ENCODE data around the gene HS6ST3. TPM values are rescaled to one million over a fixed set of nuclear protein-coding genes. Genes with fewer than 3 reads are reported as not detected.

HS6ST3 gene
- polyA plus RNA-seq, 2 donors = 0.12 to 0.25 TPM

DNA sequence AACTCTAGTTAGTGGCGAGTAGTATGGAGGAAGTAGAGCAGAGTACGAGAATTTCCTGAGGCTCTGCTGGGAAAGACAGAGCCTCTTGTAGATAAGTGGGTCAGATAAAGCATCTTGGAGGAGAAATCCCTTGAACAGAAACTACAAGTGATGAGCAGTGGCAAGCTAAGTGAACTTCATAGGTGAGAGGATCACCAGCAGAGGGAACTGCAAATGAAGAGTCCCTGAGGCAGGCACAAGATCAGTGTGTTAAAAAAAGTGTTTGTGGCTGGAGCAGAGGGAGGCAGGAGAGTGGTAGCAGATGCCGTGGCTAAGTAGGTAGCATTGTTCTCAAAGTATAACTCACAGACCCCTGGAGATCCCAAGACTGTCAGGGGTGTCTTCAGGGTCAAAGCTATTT is 437.6 kb downstream of the HS6ST3 start:
- 62 to 69% methylated on average over 3 of the region's 3 CpGs for WGBS, 2 donors
- no peaks in the 10 kb centered on the region for H3K27me3 ChIP-seq (ENCODE audit: control insufficient read depth in 1 of 2, insufficient read depth in 2 of 2, low read length in 2 of 2)
- H3K9me3 ChIP-seq (ENCODE audit: control insufficient read depth in 2 of 2, insufficient read depth in 1 of 2, low read depth in 1 of 2, low read length in 1 of 2) = no peaks in the 10 kb centered on the region
- no peaks in the 10 kb centered on the region for H3K36me3 ChIP-seq (ENCODE audit: control insufficient read depth in 2 of 2, insufficient read depth in 2 of 2, low read length in 1 of 2)
- H3K27ac ChIP-seq (ENCODE audit: low read depth in 2 of 2, low read length in 1 of 2) = no peak overlapping the region
- no peaks in the 10 kb centered on the region for H3K4me1 ChIP-seq (ENCODE audit: control insufficient read depth in 2 of 2, insufficient read depth in 2 of 2, low read length in 1 of 2)
- no peak overlapping the region for H3K4me3 ChIP-seq (ENCODE audit: low read depth in 1 of 2, low read length in 2 of 2)

DNA sequence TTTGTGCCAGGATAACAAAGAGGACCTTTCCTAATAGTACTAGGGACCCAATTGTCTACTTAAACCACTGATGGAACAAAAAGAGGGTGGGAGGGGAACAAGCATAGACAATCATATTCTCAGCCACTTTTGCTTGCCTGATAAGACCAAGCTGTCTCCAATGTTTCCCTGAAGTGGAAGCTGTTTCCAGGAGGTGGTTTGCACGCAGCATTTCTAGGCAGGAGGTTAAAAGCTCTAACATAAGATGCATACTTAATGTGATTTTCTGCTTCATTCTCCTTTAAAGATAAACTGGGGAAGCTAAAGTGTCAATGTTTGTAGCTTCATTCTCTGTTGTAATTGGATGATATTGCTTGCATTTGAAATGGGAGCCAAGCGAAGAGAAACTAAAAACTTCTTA is 442.9 kb downstream of the HS6ST3 start:
- 85 to 87% methylated on average over 2 of the region's 2 CpGs for WGBS, 2 donors
- no peaks in the 10 kb centered on the region for H3K4me1 ChIP-seq (ENCODE audit: control insufficient read depth in 2 of 2, insufficient read depth in 2 of 2, low read length in 1 of 2)
- H3K27ac ChIP-seq (ENCODE audit: low read depth in 2 of 2, low read length in 1 of 2) = no peak overlapping the region
- no peaks in the 10 kb centered on the region for H3K9me3 ChIP-seq (ENCODE audit: control insufficient read depth in 2 of 2, insufficient read depth in 1 of 2, low read depth in 1 of 2, low read length in 1 of 2)
- H3K4me3 ChIP-seq (ENCODE audit: low read depth in 1 of 2, low read length in 2 of 2) = no peak overlapping the region
- no peaks in the 10 kb centered on the region for H3K36me3 ChIP-seq (ENCODE audit: control insufficient read depth in 2 of 2, insufficient read depth in 2 of 2, low read length in 1 of 2)
- H3K27me3 ChIP-seq (ENCODE audit: control insufficient read depth in 1 of 2, insufficient read depth in 2 of 2, low read length in 2 of 2) = no peaks in the 10 kb centered on the region

DNA sequence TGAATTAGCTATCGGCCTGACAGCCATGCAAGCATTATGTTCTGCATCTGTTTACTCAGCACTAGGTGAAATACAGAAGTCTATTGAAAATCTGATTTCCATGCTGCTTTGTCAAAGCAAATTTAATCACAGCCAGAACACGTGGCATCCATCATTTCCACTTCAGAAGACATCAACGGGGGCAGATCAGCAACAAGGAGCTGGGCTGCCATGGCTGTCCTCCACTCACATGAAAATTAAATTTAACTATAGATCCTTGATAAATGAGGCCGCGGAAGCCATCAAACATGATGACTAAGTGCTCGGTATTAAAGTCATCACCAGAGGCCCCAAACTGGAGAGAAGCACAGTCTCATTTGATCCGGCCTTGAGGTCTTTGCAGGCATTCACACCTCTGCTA is 443.5 kb downstream of the HS6ST3 start:
- Histone ChIP-seq H3K4me3 (ENCODE audit: low read depth in 1 of 2, low read length in 2 of 2) (no peak overlapping the region), H3K9me3 (ENCODE audit: control insufficient read depth in 2 of 2, insufficient read depth in 1 of 2, low read depth in 1 of 2, low read length in 1 of 2) (no peaks in the 10 kb centered on the region), H3K27me3 (ENCODE audit: control insufficient read depth in 1 of 2, insufficient read depth in 2 of 2, low read length in 2 of 2) (no peaks in the 10 kb centered on the region), H3K36me3 (ENCODE audit: control insufficient read depth in 2 of 2, insufficient read depth in 2 of 2, low read length in 1 of 2) (no peaks in the 10 kb centered on the region), H3K27ac (ENCODE audit: low read depth in 2 of 2, low read length in 1 of 2) (no peak overlapping the region), H3K4me1 (ENCODE audit: control insufficient read depth in 2 of 2, insufficient read depth in 2 of 2, low read length in 1 of 2) (no peaks in the 10 kb centered on the region)
- WGBS, 2 donors = 67 to 69% methylated on average over 7 of the region's 7 CpGs

DNA sequence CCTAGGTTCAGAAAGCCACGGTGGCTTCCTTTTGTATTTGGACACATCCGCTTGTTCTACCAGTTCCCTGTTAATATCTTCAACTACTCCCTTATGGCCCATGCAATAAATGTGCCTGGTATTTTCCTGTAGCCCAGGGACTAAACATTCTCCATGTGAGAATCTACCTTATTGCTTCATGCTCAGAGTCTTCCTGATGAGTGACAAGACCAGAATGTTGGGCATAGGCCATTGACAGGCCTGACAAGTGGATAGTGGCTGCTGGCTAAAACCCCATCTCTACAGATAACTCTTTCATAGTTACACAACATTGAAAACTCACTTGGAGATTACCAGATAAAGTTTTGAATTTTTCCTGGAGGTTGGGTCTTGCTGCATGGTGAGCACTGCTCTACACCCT is 449.9 kb downstream of the HS6ST3 start:
- WGBS, 2 donors = 87 to 91% methylated on average over 2 of the region's 2 CpGs
- Histone ChIP-seq H3K36me3 (ENCODE audit: control insufficient read depth in 2 of 2, insufficient read depth in 2 of 2, low read length in 1 of 2) (no peaks in the 10 kb centered on the region), H3K4me1 (ENCODE audit: control insufficient read depth in 2 of 2, insufficient read depth in 2 of 2, low read length in 1 of 2) (no peaks in the 10 kb centered on the region), H3K27me3 (ENCODE audit: control insufficient read depth in 1 of 2, insufficient read depth in 2 of 2, low read length in 2 of 2) (no peaks in the 10 kb centered on the region), H3K9me3 (ENCODE audit: control insufficient read depth in 2 of 2, insufficient read depth in 1 of 2, low read depth in 1 of 2, low read length in 1 of 2) (no peaks in the 10 kb centered on the region), H3K4me3 (ENCODE audit: low read depth in 1 of 2, low read length in 2 of 2) (no peak overlapping the region), H3K27ac (ENCODE audit: low read depth in 2 of 2, low read length in 1 of 2) (no peak overlapping the region)

DNA sequence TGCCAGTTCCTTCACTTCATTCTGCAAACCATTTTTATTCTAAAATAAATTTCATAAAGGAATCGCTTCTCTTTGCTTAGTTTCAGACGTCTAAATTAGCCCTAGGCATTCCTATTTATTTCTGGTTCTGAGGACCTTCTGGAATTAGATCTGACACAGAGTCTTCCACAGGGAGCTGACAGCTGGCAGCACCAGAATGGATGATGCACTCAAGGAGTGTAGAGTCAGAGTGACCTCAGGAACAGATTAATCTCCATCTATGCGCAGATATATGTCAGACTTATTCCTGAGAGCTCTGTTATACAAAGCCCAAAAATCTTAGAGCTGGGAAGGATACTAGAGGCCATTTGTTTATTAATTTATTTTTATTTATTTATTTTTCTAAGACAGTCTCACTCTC is 450.8 kb downstream of the HS6ST3 start:
- WGBS, 2 donors = 48 to 68% methylated on average over 3 of the region's 3 CpGs

DNA sequence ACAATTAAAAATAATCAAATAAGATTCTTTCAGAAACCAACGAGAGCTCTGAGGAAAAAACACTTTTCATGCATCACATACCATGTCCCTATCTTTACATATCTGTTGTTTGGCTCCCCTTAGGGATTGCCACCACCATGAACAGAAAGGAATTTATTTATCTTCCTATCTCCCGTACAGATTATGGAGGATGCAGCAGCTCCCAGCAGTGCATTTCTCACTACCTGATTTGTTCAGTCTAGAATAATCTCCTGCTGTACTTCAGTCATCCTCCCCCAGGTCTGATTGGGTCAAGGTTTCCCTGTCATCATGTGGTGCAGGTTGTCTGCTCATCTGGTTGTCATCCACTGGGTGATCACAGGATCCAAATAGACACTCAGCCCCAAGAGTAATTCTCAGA is 453.1 kb downstream of the HS6ST3 start:
- 73 to 75% methylated on average over 2 of the region's 2 CpGs for WGBS, 2 donors
- H3K4me1 ChIP-seq (ENCODE audit: control insufficient read depth in 2 of 2, insufficient read depth in 2 of 2, low read length in 1 of 2) = no peaks in the 10 kb centered on the region
- no peaks in the 10 kb centered on the region for H3K9me3 ChIP-seq (ENCODE audit: control insufficient read depth in 2 of 2, insufficient read depth in 1 of 2, low read depth in 1 of 2, low read length in 1 of 2)
- no peaks in the 10 kb centered on the region for H3K27me3 ChIP-seq (ENCODE audit: control insufficient read depth in 1 of 2, insufficient read depth in 2 of 2, low read length in 2 of 2)
- H3K36me3 ChIP-seq (ENCODE audit: control insufficient read depth in 2 of 2, insufficient read depth in 2 of 2, low read length in 1 of 2) = no peaks in the 10 kb centered on the region
- no peak overlapping the region for H3K4me3 ChIP-seq (ENCODE audit: low read depth in 1 of 2, low read length in 2 of 2)
- H3K27ac ChIP-seq (ENCODE audit: low read depth in 2 of 2, low read length in 1 of 2) = no peak overlapping the region

More for the DNA sequence above, 450.8 kb downstream of the HS6ST3 start:
- no peaks in the 10 kb centered on the region for H3K36me3 ChIP-seq (ENCODE audit: control insufficient read depth in 2 of 2, insufficient read depth in 2 of 2, low read length in 1 of 2)
- H3K27me3 ChIP-seq (ENCODE audit: control insufficient read depth in 1 of 2, insufficient read depth in 2 of 2, low read length in 2 of 2) = no peaks in the 10 kb centered on the region
- no peaks in the 10 kb centered on the region for H3K4me1 ChIP-seq (ENCODE audit: control insufficient read depth in 2 of 2, insufficient read depth in 2 of 2, low read length in 1 of 2)
- no peak overlapping the region for H3K27ac ChIP-seq (ENCODE audit: low read depth in 2 of 2, low read length in 1 of 2)
- H3K4me3 ChIP-seq (ENCODE audit: low read depth in 1 of 2, low read length in 2 of 2) = no peak overlapping the region
- H3K9me3 ChIP-seq (ENCODE audit: control insufficient read depth in 2 of 2, insufficient read depth in 1 of 2, low read depth in 1 of 2, low read length in 1 of 2) = no peaks in the 10 kb centered on the region

DNA sequence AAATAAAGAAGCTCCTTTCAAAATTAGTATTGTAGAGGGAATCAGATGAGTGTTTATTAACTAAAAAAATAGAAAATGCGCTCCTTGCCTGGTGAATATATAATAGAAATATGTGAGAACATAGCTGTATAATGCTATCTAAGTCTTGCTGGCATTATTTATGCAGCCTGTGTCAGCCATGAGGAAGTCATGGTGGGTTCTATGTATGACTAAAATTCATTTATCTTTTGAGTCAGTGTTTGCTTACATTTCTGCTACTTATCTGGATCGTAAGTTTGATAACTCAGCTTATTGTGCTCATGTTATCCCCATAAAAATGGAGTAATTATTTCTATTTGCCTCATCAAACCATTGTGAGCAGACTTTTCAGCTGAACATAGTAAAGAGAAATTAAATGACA is 455.1 kb downstream of the HS6ST3 start:
- no peak overlapping the region for H3K27ac ChIP-seq (ENCODE audit: low read depth in 2 of 2, low read length in 1 of 2)
- H3K9me3 ChIP-seq (ENCODE audit: control insufficient read depth in 2 of 2, insufficient read depth in 1 of 2, low read depth in 1 of 2, low read length in 1 of 2) = no peaks in the 10 kb centered on the region
- H3K36me3 ChIP-seq (ENCODE audit: control insufficient read depth in 2 of 2, insufficient read depth in 2 of 2, low read length in 1 of 2) = no peaks in the 10 kb centered on the region
- WGBS, 2 donors = 61 to 62% methylated on average over 2 of the region's 2 CpGs
- no peak overlapping the region for H3K4me3 ChIP-seq (ENCODE audit: low read depth in 1 of 2, low read length in 2 of 2)
- H3K27me3 ChIP-seq (ENCODE audit: control insufficient read depth in 1 of 2, insufficient read depth in 2 of 2, low read length in 2 of 2) = no peaks in the 10 kb centered on the region
- no peaks in the 10 kb centered on the region for H3K4me1 ChIP-seq (ENCODE audit: control insufficient read depth in 2 of 2, insufficient read depth in 2 of 2, low read length in 1 of 2)

DNA sequence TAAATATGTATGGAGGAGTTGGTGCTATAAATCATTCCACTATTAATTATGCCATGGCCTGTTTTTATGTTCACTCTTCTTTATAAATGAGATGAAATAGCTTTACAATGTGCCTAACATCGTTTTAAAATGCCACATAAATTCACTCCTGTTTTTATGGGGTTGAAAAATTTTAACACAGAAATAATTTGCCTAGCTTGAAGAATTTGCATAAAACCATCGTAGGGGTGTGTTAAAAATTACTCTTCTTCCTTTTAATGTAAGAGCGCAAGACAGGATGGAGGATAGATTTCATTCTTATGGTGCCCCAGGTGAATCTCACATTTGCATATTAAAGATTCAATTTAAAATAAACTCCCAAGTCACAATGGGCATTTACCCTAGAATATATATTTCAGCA is 456.6 kb downstream of the HS6ST3 start:
- H3K4me3 ChIP-seq (ENCODE audit: low read depth in 1 of 2, low read length in 2 of 2) = no peak overlapping the region
- no peaks in the 10 kb centered on the region for H3K4me1 ChIP-seq (ENCODE audit: control insufficient read depth in 2 of 2, insufficient read depth in 2 of 2, low read length in 1 of 2)
- 74 to 87% methylated on average over 3 of the region's 3 CpGs for WGBS, 2 donors
- H3K27ac ChIP-seq (ENCODE audit: low read depth in 2 of 2, low read length in 1 of 2) = no peak overlapping the region
- no peaks in the 10 kb centered on the region for H3K27me3 ChIP-seq (ENCODE audit: control insufficient read depth in 1 of 2, insufficient read depth in 2 of 2, low read length in 2 of 2)
- H3K36me3 ChIP-seq (ENCODE audit: control insufficient read depth in 2 of 2, insufficient read depth in 2 of 2, low read length in 1 of 2) = no peaks in the 10 kb centered on the region
- no peaks in the 10 kb centered on the region for H3K9me3 ChIP-seq (ENCODE audit: control insufficient read depth in 2 of 2, insufficient read depth in 1 of 2, low read depth in 1 of 2, low read length in 1 of 2)

DNA sequence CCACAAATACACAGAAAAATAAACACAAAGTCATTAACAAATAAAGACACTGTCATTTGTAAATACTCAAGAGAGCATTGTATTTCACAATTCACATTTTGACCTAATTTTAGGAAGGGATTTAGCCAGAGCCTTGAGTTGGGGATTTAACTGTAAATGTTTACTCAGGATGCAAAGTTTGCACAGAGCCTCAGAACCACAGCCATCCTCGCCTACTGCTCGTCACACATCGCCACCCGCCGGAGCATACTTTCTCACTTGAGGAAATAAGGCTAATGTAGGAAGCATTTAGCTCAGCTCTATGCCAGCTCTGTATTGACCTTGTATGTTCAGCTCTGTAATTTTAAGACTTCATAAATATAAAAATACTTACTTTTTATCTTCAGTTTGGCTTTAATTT is 461.6 kb downstream of the HS6ST3 start:
- no peaks in the 10 kb centered on the region for H3K36me3 ChIP-seq (ENCODE audit: control insufficient read depth in 2 of 2, insufficient read depth in 2 of 2, low read length in 1 of 2)
- no peak overlapping the region for H3K4me3 ChIP-seq (ENCODE audit: low read depth in 1 of 2, low read length in 2 of 2)
- H3K4me1 ChIP-seq (ENCODE audit: control insufficient read depth in 2 of 2, insufficient read depth in 2 of 2, low read length in 1 of 2) = no peaks in the 10 kb centered on the region
- no peak overlapping the region for H3K27ac ChIP-seq (ENCODE audit: low read depth in 2 of 2, low read length in 1 of 2)
- 27 to 38% methylated on average over 5 of the region's 5 CpGs for WGBS, 2 donors
- no peaks in the 10 kb centered on the region for H3K9me3 ChIP-seq (ENCODE audit: control insufficient read depth in 2 of 2, insufficient read depth in 1 of 2, low read depth in 1 of 2, low read length in 1 of 2)
- no peaks in the 10 kb centered on the region for H3K27me3 ChIP-seq (ENCODE audit: control insufficient read depth in 1 of 2, insufficient read depth in 2 of 2, low read length in 2 of 2)

DNA sequence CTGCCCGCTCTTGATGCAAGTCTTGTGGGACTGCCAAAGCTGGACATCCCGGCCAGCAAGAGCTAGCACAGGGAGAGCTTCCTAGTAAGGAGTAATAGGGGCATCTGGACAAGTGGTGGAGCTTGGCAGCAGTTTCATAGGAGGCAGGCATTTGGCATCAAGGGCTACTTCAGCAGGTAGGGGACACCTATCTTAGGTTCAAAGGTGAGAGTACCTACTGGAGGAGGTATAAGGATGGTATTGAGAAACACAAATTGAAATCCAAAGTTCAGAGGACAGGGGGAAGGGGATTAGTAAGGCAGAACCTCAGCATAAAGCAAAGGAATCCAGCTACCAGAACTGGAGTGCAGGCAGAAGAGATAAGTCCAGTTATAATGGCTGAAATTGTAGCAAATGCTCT is 462.7 kb downstream of the HS6ST3 start:
- no peaks in the 10 kb centered on the region for H3K9me3 ChIP-seq (ENCODE audit: control insufficient read depth in 2 of 2, insufficient read depth in 1 of 2, low read depth in 1 of 2, low read length in 1 of 2)

More for the DNA sequence above, 462.7 kb downstream of the HS6ST3 start:
- Histone ChIP-seq H3K4me3 (ENCODE audit: low read depth in 1 of 2, low read length in 2 of 2) (no peak overlapping the region), H3K36me3 (ENCODE audit: control insufficient read depth in 2 of 2, insufficient read depth in 2 of 2, low read length in 1 of 2) (no peaks in the 10 kb centered on the region), H3K27ac (ENCODE audit: low read depth in 2 of 2, low read length in 1 of 2) (no peak overlapping the region), H3K27me3 (ENCODE audit: control insufficient read depth in 1 of 2, insufficient read depth in 2 of 2, low read length in 2 of 2) (no peaks in the 10 kb centered on the region), H3K4me1 (ENCODE audit: control insufficient read depth in 2 of 2, insufficient read depth in 2 of 2, low read length in 1 of 2) (no peaks in the 10 kb centered on the region)
- WGBS, 2 donors = 89 to 93% methylated on average over 2 of the region's 2 CpGs

Data from esophagus (tissue), 2 donors.